ENCODE results near the gene DHDDS.

Gene DHDDS

DNA sequence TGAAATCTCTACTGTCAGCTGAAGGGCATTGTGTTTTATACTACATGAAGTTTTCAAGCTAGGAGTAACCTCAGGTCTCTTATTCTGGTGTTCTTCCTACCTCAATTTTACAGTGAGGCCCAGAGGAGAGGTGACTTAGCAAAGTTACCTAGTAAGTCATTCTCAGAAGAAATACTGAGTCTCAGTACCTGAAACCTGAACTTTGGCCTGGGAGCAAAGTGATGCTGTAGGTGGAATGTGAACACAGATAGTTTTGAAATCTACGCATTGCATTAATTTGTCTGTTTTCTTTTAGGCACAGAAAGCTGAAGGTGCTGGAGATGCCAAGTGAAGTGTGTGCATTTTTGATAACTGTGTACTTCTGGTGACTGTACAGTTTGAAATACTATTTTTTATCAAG, 42.7 kb downstream of the DHDDS start:
- POLR2A ChIA-PET = interaction anchor here (1.4 kb wide), 1 partner anchor 25 kb away, joined by 3 read pairs; no protein-coding TSS in a partner anchor
- Histone ChIP-seq H3K27ac (ENCODE audit: extremely low read depth, low read depth, low read length) (no peak overlapping the region), H3K9me3 (ENCODE audit: control insufficient read depth, insufficient read depth, low read depth, low read length) (no peaks in the 10 kb centered on the region), H3K36me3 (ENCODE audit: control insufficient read depth in 2 of 2, insufficient read depth in 1 of 2, low read length in 2 of 2) (peaks cover 31 to 56% of the 10 kb centered on the region in 2 experiments), H3K4me3 (ENCODE audit: low read depth, low read length) (peak overlapping the region; percentile 11; the same call in 1 of the 2 replicates), H3K4me1 (ENCODE audit: control insufficient read depth, insufficient read depth, low read length) (peaks cover 2% of the 10 kb centered on the region; the same call in 1 of the 2 replicates)
- CTCF ChIA-PET = interaction anchor here (0.6 kb wide), 1 partner anchor 25 kb away, joined by 3 read pairs; no protein-coding TSS in a partner anchor
- TF ChIP-seq ZNF48 (tag by site-specific recombination; IDR thresholded peaks at IDR 0.05) (no peak), ZNF530 (tag by site-specific recombination; IDR thresholded peaks at IDR 0.05; ENCODE audit: low read depth) (no peak), ZNF221 (tag by site-specific recombination; IDR thresholded peaks at IDR 0.05; ENCODE audit: borderline replicate concordance) (no peak), ZFP69B (tag by site-specific recombination; IDR thresholded peaks at IDR 0.05) (no peak), ZNF548 (tag by site-specific recombination; IDR thresholded peaks at IDR 0.05) (no peak), REPIN1 (tag by site-specific recombination; IDR thresholded peaks at IDR 0.05; ENCODE audit: low read depth) (no peak), ZNF169 (tag by site-specific recombination; IDR thresholded peaks at IDR 0.05) (no peak), ZNF223 (tag by site-specific recombination; IDR thresholded peaks at IDR 0.05) (no peak), ZNF311 (tag by site-specific recombination; IDR thresholded peaks at IDR 0.05; ENCODE audit: borderline replicate concordance) (no peak)
- TF ChIP-seq, protein P1, sequence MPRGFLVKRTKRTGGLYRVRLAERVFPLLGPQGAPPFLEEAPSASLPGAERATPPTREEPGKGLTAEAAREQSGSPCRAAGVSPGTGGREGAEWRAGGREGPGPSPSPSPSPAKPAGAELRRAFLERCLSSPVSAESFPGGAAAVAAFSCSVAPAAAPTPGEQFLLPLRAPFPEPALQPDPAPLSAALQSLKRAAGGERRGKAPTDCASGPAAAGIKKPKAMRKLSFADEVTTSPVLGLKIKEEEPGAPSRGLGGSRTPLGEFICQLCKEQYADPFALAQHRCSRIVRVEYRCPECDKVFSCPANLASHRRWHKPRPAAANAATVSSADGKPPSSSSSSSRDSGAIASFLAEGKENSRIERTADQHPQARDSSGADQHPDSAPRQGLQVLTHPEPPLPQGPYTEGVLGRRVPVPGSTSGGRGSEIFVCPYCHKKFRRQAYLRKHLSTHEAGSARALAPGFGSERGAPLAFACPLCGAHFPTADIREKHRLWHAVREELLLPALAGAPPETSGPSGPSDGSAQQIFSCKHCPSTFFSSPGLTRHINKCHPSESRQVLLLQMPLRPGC (tag by site-specific recombination; IDR thresholded peaks at IDR 0.05) = no peak

DNA sequence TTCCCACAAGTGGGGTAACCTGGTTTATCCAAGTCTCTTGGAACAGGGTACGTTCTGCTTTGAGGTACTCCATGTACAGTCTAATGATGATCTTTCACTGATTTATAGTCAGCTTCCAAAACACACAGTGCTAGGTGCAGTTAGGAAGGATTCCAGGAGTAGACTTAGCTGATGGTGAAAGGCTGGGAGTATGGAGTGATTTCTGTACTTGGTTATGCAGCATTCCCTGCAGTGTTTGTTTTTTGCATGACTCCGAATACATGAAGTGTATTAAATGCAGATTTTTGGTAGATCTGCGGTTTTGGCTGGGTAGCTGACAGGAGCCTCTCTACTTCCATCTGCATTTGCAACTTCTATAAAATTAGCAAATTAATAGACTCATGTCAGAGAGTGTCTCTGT, 43.9 kb downstream of the DHDDS start:
- H3K4me1 ChIP-seq (ENCODE audit: control insufficient read depth, insufficient read depth, low read length) = peaks cover 2% of the 10 kb centered on the region; the same call in 1 of the 2 replicates
- H3K9me3 ChIP-seq (ENCODE audit: control insufficient read depth, insufficient read depth, low read depth, low read length) = no peaks in the 10 kb centered on the region
- ChIA-PET POLR2A (no interaction called here), CTCF (no interaction called here)
- no peak overlapping the region for H3K27ac ChIP-seq (ENCODE audit: extremely low read depth, low read depth, low read length)
- TF ChIP-seq, protein P2, sequence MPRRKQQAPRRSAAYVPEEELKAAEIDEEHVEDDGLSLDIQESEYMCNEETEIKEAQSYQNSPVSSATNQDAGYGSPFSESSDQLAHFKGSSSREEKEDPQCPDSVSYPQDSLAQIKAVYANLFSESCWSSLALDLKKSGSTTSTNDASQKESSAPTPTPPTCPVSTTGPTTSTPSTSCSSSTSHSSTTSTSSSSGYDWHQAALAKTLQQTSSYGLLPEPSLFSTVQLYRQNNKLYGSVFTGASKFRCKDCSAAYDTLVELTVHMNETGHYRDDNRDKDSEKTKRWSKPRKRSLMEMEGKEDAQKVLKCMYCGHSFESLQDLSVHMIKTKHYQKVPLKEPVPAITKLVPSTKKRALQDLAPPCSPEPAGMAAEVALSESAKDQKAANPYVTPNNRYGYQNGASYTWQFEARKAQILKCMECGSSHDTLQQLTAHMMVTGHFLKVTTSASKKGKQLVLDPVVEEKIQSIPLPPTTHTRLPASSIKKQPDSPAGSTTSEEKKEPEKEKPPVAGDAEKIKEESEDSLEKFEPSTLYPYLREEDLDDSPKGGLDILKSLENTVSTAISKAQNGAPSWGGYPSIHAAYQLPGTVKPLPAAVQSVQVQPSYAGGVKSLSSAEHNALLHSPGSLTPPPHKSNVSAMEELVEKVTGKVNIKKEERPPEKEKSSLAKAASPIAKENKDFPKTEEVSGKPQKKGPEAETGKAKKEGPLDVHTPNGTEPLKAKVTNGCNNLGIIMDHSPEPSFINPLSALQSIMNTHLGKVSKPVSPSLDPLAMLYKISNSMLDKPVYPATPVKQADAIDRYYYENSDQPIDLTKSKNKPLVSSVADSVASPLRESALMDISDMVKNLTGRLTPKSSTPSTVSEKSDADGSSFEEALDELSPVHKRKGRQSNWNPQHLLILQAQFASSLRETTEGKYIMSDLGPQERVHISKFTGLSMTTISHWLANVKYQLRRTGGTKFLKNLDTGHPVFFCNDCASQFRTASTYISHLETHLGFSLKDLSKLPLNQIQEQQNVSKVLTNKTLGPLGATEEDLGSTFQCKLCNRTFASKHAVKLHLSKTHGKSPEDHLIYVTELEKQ (tag by site-specific recombination; IDR thresholded peaks at IDR 0.05; ENCODE audit: borderline replicate concordance) = no peak
- TF ChIP-seq PRDM1 (tag by site-specific recombination; IDR thresholded peaks at IDR 0.05) (no peak), KLF16 (tag by site-specific recombination; IDR thresholded peaks at IDR 0.05) (no peak), ZNF600 (tag by site-specific recombination; IDR thresholded peaks at IDR 0.05) (peak; percentile 50), RBAK (tag by site-specific recombination; IDR thresholded peaks at IDR 0.05) (no peak), GLI4 (tag by site-specific recombination; IDR thresholded peaks at IDR 0.05) (no peak)
- TF ChIP-seq, protein P3, sequence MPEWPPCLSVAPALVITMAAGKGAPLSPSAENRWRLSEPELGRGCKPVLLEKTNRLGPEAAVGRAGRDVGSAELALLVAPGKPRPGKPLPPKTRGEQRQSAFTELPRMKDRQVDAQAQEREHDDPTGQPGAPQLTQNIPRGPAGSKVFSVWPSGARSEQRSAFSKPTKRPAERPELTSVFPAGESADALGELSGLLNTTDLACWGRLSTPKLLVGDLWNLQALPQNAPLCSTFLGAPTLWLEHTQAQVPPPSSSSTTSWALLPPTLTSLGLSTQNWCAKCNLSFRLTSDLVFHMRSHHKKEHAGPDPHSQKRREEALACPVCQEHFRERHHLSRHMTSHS (tag by site-specific recombination; IDR thresholded peaks at IDR 0.05) = no peak
- no peak overlapping the region for H3K4me3 ChIP-seq (ENCODE audit: low read depth, low read length)
- H3K36me3 ChIP-seq (ENCODE audit: control insufficient read depth in 2 of 2, insufficient read depth in 1 of 2, low read length in 2 of 2) = peaks cover 34 to 55% of the 10 kb centered on the region in 2 experiments

Measured in HEK293 (cell line).